CD8-positive, alpha-beta memory T cell (primary cell): ENCODE results near the gene MVP. TPM values are rescaled to one million over a fixed set of nuclear protein-coding genes. Genes with fewer than 3 reads are reported as not detected.
A peak's percentile ranks its signal among the peaks of the same experiment; 100 is the strongest.
"Not testable (repeated sequence)": the region's sequence is repeated elsewhere in the genome, so short reads cannot be mapped to it uniquely, and the experiment has no call there.

Experiments
- CTCF ChIA-PET: fragments of 350-600 bp; sonication (Branson Sonifier 250); formaldehyde crosslinking; loops from one replicate; lab custom pipeline; 2021; ENCODE audit warnings: antibody characterized with exemption; lab: Charles Lee
- POLR2A ChIA-PET: fragments of 350-600 bp; sonication (Branson Sonifier 250); formaldehyde crosslinking; loops from one replicate; lab custom pipeline; 2021; ENCODE audit warnings: antibody characterized with exemption; lab: Charles Lee
- DNase-seq, 5 donors: peaks; one replicate each; pipeline versions ENCODE4 v3.0.0 to v3.0.0-alpha.2; 2020 to 2022; ENCODE audit warnings: mixed read lengths in 1 of 5
- H3K27ac ChIP-seq: one replicate; pipeline ENCODE4 v1.7.0; 2013; ENCODE audit warnings: low read depth, mild to moderate bottlenecking, low read length, moderate library complexity
- H3K27me3 ChIP-seq: 2 replicates; pipeline ENCODE4 v1.7.0; 2013; ENCODE audit warnings: low read length, mild to moderate bottlenecking; ENCODE audit not compliant: insufficient read depth, poor library complexity, severe bottlenecking
- H3K36me3 ChIP-seq: 2 replicates; pipeline ENCODE4 v1.7.0; 2013; ENCODE audit warnings: mild to moderate bottlenecking, low read length, moderate library complexity; ENCODE audit not compliant: insufficient read depth
- H3K4me1 ChIP-seq: 2 replicates; pipeline ENCODE4 v1.7.0; 2013; ENCODE audit warnings: mild to moderate bottlenecking, low read length, moderate library complexity; ENCODE audit not compliant: insufficient read depth
- H3K4me3 ChIP-seq: 2 replicates; pipeline ENCODE4 v1.7.0; 2013; ENCODE audit warnings: mild to moderate bottlenecking, low read length
- H3K9me3 ChIP-seq: 2 replicates; pipeline ENCODE4 v1.7.0; 2013; ENCODE audit warnings: mild to moderate bottlenecking, low read length
- H3K27ac Mint-ChIP-seq, 8 donors: one replicate each; pipeline ENCODE4 v1.8.0; 2020 to 2021; ENCODE audit warnings: mixed read lengths in 8 of 8, mild to moderate bottlenecking in 6 of 8, inconsistent platforms in 3 of 8, moderate library complexity in 3 of 8
- H3K27me3 Mint-ChIP-seq, 2 donors: one replicate each; pipeline ENCODE4 v1.8.0; 2020 to 2021; ENCODE audit warnings: mixed read lengths in 2 of 2, mild to moderate bottlenecking in 1 of 2, moderate library complexity in 1 of 2
- H3K36me3 Mint-ChIP-seq, 3 donors: one replicate each; pipeline ENCODE4 v1.8.0; 2020 to 2021; ENCODE audit warnings: mixed read lengths in 3 of 3, inconsistent platforms in 1 of 3, mild to moderate bottlenecking in 1 of 3
- H3K4me1 Mint-ChIP-seq, 3 donors: one replicate each; pipeline ENCODE4 v1.8.0; 2020 to 2021; ENCODE audit warnings: mixed read lengths in 3 of 3, inconsistent platforms in 1 of 3, mild to moderate bottlenecking in 1 of 3
- H3K4me3 Mint-ChIP-seq, 7 donors: one replicate each; pipeline ENCODE4 v1.8.0; 2020 to 2021; ENCODE audit warnings: mixed read lengths in 7 of 7, mild to moderate bottlenecking in 6 of 7, moderate library complexity in 4 of 7, inconsistent platforms in 2 of 7
- H3K9me3 Mint-ChIP-seq, 5 donors: one replicate each; pipeline ENCODE4 v1.8.0; 2020 to 2022; ENCODE audit warnings: mixed read lengths in 5 of 5, mild to moderate bottlenecking in 3 of 5, moderate library complexity in 2 of 5, inconsistent platforms in 1 of 5
- polyA plus RNA-seq: library from polyadenylated mRNA; unstranded; fragments of 300-500 nt; fragmentation: Illumina TruSeq; gene quantifications from one replicate; pipeline ENCODE4 v1.2.3, GENCODE V29; 2021
- total RNA-seq, 2 experiments: library from RNA; stranded (reverse); gene quantifications; one replicate each; pipeline ENCODE4 v1.2.3, GENCODE V29; 2021

MVP gene
- total and polyA plus RNA-seq, 3 experiments from 2014 or later: 54.5 to 155 (median 55.4) TPM

GRCh38 chr16:29791845-29792807 lies 28.1 kb upstream of the MVP start:
- Mint-ChIP-seq H3K4me3 (peak overlapping the region; percentile 94 to 99 (median 99)), H3K9me3 (no peaks in the 10 kb centered on the region), H3K27ac (peak overlapping the region; percentile 94 to 99 (median 98)), H3K27me3 (peaks cover 0 to 3% of the 10 kb centered on the region in 2 donors), H3K36me3 (peaks cover 0 to 39% (median 5%) of the 10 kb centered on the region in 3 donors), H3K4me1 (peaks cover 42 to 57% (median 48%) of the 10 kb centered on the region in 3 donors)
- Histone ChIP-seq H3K4me1 (peaks cover 39% of the 10 kb centered on the region), H3K9me3 (no peaks in the 10 kb centered on the region), H3K36me3 (peaks cover 14% of the 10 kb centered on the region), H3K27ac (peak overlapping the region; percentile 84), H3K27me3 (no peaks in the 10 kb centered on the region), H3K4me3 (peak overlapping the region; percentile 95)
- no peak for DNase-seq
- ChIA-PET CTCF (interaction anchor here (1.2 to 4.7 kb wide), 5 partner anchors 9 to 91 kb away, joined by 3 to 51 read pairs (median 24); no protein-coding TSS in a partner anchor), POLR2A (interaction anchor here (0.6 to 3.3 kb wide), 4 partner anchors 15 to 141 kb away, joined by 4 to 59 read pairs (median 35); partner anchors contain the start of genes MAZ and PAGR1)

DNA sequence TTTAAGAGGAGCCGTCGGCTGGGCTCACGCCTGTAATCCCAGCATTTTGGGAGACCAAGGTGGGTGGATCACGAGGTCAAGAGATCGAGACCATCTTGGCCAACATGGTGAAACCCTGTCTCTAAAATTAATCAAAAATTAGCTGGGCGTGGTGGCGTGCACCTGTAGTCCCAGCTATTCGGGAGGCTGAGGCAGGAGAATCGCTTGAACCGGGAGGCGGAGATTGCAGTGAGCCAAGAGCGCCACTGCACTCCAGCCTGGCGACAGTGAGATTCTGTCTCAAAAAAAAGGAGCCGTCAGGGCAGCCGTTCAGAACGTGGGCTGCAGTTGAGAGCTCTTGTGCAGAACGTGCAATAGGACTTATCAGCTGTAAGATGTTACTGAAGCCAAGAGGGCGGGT lies 27.1 kb upstream of the MVP start:
- DNase-seq, H3K27me3 ChIP-seq, H3K9me3 ChIP-seq, H3K27me3 Mint-ChIP-seq, H3K27ac ChIP-seq, H3K4me3 ChIP-seq, H3K9me3 Mint-ChIP-seq: not testable (repeated sequence)
- peaks cover 5 to 50% (median 10%) of the 10 kb centered on the region in 3 donors for H3K36me3 Mint-ChIP-seq
- Histone ChIP-seq H3K4me1 (peaks cover 39% of the 10 kb centered on the region), H3K36me3 (peaks cover 24% of the 10 kb centered on the region)
- ChIA-PET POLR2A (interaction anchor here (0.5 to 1.2 kb wide), 2 partner anchors 12 to 50 kb away, joined by 3 to 5 read pairs; no protein-coding TSS in a partner anchor), CTCF (interaction anchor here (1.0 to 3.1 kb wide), 3 partner anchors 14 to 55 kb away, joined by 3 to 9 read pairs (median 3); partner anchors contain the start of gene PAGR1)
- peak overlapping the region in 5 of 7 donors; percentile 2 to 99 (median 63) for H3K4me3 Mint-ChIP-seq
- peak overlapping the region in 6 of 8 donors; percentile 32 to 99 (median 93) for H3K27ac Mint-ChIP-seq
- H3K4me1 Mint-ChIP-seq: peaks cover 44 to 54% (median 48%) of the 10 kb centered on the region in 3 donors

DNA sequence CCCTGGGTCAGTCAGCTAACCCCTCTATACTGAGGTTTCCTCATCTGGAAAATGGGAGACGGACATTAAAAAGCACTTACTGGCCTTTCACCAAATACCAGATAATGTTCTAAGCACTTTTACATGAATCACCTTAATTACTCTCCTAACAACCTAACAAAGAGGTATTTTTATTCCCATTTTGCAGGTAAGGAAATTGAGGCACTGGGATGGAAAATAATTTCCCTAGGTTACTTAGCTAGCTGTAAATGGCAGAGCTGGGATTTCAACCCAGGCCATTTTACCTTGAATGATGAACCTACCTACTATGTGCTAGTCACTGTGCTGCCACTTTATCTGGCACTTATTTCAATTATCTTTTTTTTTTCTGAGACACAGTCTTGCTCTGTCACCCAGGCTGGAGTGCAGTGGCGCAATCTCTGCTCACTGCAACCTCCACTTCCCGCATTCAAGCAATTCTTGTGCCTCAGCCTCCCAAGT lies 26.0 kb upstream of the MVP start:
- Histone ChIP-seq H3K36me3 (peaks cover 35% of the 10 kb centered on the region), H3K4me3 (no peak overlapping the region), H3K9me3 (no peaks in the 10 kb centered on the region), H3K27ac (no peak overlapping the region), H3K27me3 (no peaks in the 10 kb centered on the region), H3K4me1 (peaks cover 39% of the 10 kb centered on the region)
- peaks cover 0 to 3% of the 10 kb centered on the region in 2 donors for H3K27me3 Mint-ChIP-seq
- peak overlapping the region in 2 of 8 donors; percentile 15 to 90 for H3K27ac Mint-ChIP-seq
- ChIA-PET POLR2A (interaction anchor here (1.0 kb wide), 1 partner anchor 8 kb away, joined by 3 read pairs; no protein-coding TSS in a partner anchor), CTCF (interaction anchor here (0.6 to 3.1 kb wide), 6 partner anchors 9 to 93 kb away, joined by 4 to 10 read pairs (median 5); no protein-coding TSS in a partner anchor)
- H3K9me3 Mint-ChIP-seq: no peaks in the 10 kb centered on the region
- peaks cover 5 to 61% (median 12%) of the 10 kb centered on the region in 3 donors for H3K36me3 Mint-ChIP-seq
- no peak for DNase-seq
- H3K4me1 Mint-ChIP-seq: peaks cover 41 to 50% (median 48%) of the 10 kb centered on the region in 3 donors
- H3K4me3 Mint-ChIP-seq: peak overlapping the region in 1 of 7 donors; percentile 63

DNA sequence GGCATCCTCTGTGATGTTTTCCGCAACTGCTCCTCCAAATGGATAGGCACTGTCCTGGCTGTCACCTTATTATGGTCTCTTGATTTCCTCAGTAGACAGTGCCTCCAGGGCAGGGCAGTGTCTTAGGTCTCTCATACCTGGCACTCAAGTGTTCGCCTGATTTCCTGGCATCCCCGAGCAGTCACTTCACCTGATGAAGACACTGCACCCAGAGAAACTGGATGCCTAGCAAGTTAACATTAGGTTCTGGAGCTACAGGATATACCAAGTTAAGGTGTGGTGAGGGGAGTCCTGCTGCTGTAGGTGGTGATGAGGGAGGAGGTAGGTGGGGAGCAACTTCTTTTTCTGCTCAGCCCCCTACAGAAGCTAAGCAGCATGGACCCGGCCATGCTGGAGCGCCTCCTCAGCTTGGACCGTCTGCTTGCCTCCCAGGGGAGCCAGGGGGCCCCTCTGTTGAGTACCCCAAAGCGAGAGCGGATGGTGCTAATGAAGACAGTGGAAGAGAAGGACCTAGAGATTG lies 17.8 kb upstream of the MVP start:
- H3K27me3 Mint-ChIP-seq: no peaks in the 10 kb centered on the region
- peaks cover 5 to 56% (median 7%) of the 10 kb centered on the region in 3 donors for H3K36me3 Mint-ChIP-seq
- H3K4me3 ChIP-seq: no peak overlapping the region

DNA sequence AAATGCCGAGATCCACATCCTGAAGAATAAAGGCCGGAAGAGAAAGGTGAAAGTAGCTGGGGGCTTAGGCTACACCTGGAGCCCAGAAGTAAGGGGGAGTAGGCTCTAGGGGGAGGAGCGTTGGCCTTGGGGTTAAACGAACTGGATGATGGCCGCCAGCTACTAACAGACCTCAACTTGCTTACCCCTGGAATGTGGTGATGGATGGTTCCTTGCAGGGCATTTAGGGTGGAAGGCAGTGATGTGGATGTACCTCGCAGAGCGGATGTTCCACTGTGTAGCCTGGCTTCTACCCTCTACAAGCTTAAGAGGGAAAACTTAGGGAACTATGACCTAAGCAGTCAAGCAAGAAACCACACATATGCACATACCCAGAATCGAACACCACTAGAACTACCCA lies 16.2 kb upstream of the MVP start:
- peaks cover 21% of the 10 kb centered on the region for H3K4me1 ChIP-seq
- CTCF ChIA-PET: interaction anchor here (0.7 to 7.5 kb wide), 10 partner anchors 9 to 103 kb away, joined by 3 to 42 read pairs (median 4); partner anchors contain the start of genes KIF22 and PAGR1
- H3K27me3 Mint-ChIP-seq: peaks cover 0 to 4% of the 10 kb centered on the region in 2 donors
- no peak for DNase-seq
- peaks cover 19% of the 10 kb centered on the region for H3K36me3 ChIP-seq
- H3K9me3 ChIP-seq: no peaks in the 10 kb centered on the region
- H3K4me1 Mint-ChIP-seq: peaks cover 30 to 35% (median 33%) of the 10 kb centered on the region in 3 donors
- POLR2A ChIA-PET: interaction anchor here (0.6 to 2.6 kb wide), 6 partner anchors 12 to 102 kb away, joined by 4 to 21 read pairs (median 7); partner anchors contain the start of genes KIF22 and PAGR1
- no peaks in the 10 kb centered on the region for H3K9me3 Mint-ChIP-seq
- H3K4me3 ChIP-seq: no peak overlapping the region
- peak overlapping the region; percentile 90 to 100 (median 97) for H3K4me3 Mint-ChIP-seq
- H3K27ac ChIP-seq: peak overlapping the region; percentile 95
- H3K36me3 Mint-ChIP-seq: peaks cover 3 to 54% (median 4%) of the 10 kb centered on the region in 3 donors
- H3K27ac Mint-ChIP-seq: peak overlapping the region; percentile 94 to 99 (median 98)
- no peaks in the 10 kb centered on the region for H3K27me3 ChIP-seq

More for the DNA sequence above, 17.8 kb upstream of the MVP start:
- Histone ChIP-seq H3K9me3 (no peaks in the 10 kb centered on the region), H3K36me3 (peaks cover 32% of the 10 kb centered on the region), H3K4me1 (peaks cover 11% of the 10 kb centered on the region), H3K27me3 (no peaks in the 10 kb centered on the region), H3K27ac (no peak overlapping the region)
- peak overlapping the region in 5 of 8 donors; percentile 57 to 94 (median 72) for H3K27ac Mint-ChIP-seq
- H3K4me3 Mint-ChIP-seq: peak overlapping the region in 2 of 7 donors; percentile 28 to 91
- H3K4me1 Mint-ChIP-seq: peaks cover 16 to 20% (median 17%) of the 10 kb centered on the region in 3 donors
- H3K9me3 Mint-ChIP-seq: no peaks in the 10 kb centered on the region
- CTCF ChIA-PET: interaction anchor here (1.6 to 7.5 kb wide), 6 partner anchors 12 to 102 kb away, joined by 4 to 42 read pairs (median 17); partner anchors contain the start of genes KIF22 and PAGR1
- POLR2A ChIA-PET: interaction anchor here (0.6 to 2.9 kb wide), 4 partner anchors 8 to 73 kb away, joined by 3 to 9 read pairs (median 4); partner anchors contain the start of genes C16orf54 and KIF22
- no peak for DNase-seq

- Histone ChIP-seq H3K4me3 (peak overlapping the region; percentile 87), H3K27me3 (no peaks in the 10 kb centered on the region), H3K9me3 (no peaks in the 10 kb centered on the region), H3K36me3 (peaks cover 15% of the 10 kb centered on the region), H3K4me1 (peaks cover 27% of the 10 kb centered on the region), H3K27ac (peak overlapping the region; percentile 95)
- Mint-ChIP-seq H3K27me3 (peaks cover 0 to 4% of the 10 kb centered on the region in 2 donors), H3K4me1 (peaks cover 32 to 38% (median 38%) of the 10 kb centered on the region in 3 donors), H3K9me3 (no peaks in the 10 kb centered on the region), H3K4me3 (peak overlapping the region; percentile 93 to 100 (median 98)), H3K27ac (peak overlapping the region; percentile 94 to 100 (median 99)), H3K36me3 (peaks cover 3 to 50% (median 4%) of the 10 kb centered on the region in 3 donors)
- no peak for DNase-seq
- ChIA-PET POLR2A (interaction anchor here (0.6 to 2.6 kb wide), 9 partner anchors 11 to 259 kb away, joined by 3 to 21 read pairs (median 5); partner anchors contain the start of genes KIF22 and PAGR1), CTCF (interaction anchor here (0.7 to 7.5 kb wide), 8 partner anchors 9 to 104 kb away, joined by 3 to 42 read pairs (median 6); partner anchors contain the start of genes KIF22 and PAGR1)
Measured at GRCh38 chr16:29804455-29805231, 15.6 kb upstream of the MVP start.
